Measurements from ENCODE around the gene RAPGEF4.

The RAPGEF4 gene

DNA sequence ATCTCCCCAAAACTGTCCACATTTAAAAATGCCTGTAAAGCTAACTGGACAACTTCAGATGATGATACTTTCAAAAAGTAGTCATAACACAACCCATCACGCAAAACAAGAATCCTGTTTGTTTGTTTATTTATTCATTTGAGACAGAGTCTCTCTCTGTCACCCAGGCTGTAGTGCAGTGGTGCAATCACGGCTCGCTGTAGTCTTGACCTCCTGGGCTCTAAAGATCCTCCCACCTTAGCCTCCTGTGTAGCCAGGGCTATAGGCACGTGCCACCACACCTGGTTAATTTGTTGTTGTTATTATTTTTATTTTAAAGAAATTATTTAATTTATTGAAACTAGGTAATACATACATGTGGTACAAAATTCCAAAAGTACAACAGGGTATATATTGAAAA is 94.8 kb downstream of the RAPGEF4 start:
- no peak for DNase-seq

DNA sequence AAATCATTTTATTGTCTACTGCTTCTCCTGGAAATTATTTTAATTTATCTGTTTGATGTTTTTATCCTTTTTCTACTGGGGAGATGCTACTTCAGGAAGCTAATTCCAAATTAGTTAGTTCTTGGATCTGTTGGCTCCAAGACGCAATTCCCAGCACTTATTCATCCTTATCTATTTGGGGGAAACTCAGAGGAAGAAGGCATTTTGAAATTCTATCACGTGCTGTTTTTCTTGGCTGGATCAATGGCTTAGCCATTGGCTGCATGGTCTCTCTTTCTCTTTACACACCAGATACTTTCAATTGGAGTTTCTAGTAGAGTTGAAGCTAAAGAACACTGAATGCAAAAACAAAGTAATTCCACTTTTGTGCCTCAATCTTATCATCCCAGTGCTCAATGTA is 98.3 kb downstream of the RAPGEF4 start:
- no peak for DNase-seq

DNA sequence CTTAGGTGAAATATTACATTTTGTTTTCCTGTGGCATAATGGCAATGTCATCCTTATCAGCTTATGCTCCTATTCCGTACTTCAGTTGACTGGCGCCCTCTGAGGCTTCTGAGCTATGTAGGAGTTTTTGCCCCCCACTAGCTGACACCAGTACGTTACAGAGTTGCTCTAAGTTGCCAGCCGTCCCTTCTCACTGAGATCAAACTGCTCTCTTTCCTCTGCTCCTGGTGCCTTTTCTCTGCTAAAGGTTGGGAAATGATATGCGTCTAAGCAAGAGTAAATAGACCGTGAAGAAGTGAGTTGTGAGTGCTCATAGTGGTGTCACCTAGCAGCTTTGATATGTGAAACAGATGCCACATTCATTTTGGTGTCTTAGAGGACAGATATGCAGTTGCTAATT is 99.2 kb downstream of the RAPGEF4 start:
- no peak for DNase-seq

DNA sequence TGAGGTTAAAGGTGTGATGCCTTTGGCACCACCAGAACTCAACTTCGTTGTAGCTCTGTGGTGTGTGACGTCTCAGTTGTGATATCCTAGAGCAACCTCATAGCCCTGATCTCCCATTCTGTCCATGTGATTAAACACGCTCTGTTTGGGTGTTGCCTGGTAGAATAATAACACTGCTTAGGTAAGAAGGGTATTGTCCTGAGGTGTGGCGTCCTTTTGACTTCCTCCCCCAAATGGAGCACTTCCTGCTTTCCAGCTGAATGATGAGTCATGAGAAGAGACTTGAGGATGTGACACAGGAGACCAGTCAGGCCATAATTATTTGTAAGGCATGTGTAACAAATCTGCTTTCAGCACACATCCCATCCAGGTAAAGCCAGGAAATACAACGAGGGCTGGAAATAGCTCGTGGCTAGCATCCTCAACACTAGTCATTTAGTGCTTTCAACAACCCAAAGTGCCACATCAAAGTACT is 100.7 kb downstream of the RAPGEF4 start:
- no peak for DNase-seq

DNA sequence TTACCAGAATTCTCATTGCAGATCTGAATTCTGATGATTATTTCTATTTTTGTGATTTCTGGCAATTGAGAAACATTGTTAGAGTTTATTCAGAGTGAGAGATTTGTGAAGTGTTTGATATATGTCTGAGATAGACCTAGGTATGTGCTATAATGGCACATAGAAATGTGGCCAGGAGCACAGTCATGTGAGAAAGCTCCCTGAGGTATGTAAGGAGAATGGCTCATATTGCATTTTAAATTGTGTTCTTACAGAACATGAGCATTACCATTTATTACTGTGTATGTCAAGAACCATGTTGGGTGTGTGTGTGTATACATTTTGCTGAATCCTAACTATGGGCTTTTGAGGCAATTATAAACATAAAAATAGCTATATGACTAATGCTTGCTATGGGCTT is 101.2 kb downstream of the RAPGEF4 start:
- no peak for DNase-seq

DNA sequence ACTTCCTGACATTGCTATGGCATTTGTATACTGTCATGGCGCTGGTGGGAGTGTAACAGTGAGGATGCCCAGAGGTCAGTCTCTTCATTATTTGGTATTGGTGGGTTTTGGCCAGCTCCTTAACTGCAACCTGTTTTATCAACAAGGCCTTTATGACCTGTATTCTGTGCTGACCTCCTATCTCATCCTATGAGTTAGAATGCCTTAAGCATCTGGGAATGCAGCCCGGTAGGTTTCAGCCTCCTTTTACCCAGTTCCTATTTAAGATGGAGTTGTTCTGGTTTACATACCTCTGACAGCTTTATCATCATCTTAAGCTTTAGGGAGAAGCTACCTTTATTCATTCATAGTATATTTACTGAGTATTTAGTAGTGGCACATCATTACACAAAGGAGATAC is 103.8 kb downstream of the RAPGEF4 start:
- DNase-seq: no peak

DNA sequence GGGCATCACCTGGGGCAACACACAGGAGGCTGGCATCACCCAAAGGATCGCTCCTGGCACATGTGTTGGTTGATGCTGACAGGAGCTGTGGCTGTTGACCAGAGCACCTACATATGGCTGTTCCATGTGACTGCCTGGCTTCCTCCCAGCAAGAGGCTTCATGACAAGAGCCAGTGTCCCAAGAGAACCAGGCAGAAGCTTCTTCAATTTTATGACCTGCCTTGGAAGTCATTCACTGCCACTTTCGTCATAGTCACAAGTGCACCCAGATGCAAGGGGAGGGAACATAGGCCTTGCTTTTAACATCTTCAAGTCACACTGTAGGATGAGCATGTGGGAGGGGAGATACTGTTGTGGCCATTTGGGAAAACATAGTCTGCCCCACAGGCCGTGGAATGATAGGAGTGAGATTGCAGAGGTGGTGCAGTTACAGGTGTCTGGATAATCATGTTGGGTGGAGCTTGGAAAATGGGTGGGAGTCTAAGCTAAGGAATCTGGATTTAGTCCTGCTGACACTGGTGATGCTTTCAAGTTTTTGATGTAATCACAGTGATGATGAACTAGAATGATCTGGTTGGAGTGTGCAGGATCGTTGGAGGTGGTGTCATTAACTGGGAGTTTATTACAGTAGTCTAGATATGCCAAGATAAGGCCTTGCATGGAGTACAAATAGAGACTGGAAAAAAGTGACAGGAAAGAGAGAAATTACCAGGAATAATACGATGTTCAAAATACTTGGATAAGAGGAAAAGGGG is 107.0 kb downstream of the RAPGEF4 start:
- DNase-seq: no peak

DNA sequence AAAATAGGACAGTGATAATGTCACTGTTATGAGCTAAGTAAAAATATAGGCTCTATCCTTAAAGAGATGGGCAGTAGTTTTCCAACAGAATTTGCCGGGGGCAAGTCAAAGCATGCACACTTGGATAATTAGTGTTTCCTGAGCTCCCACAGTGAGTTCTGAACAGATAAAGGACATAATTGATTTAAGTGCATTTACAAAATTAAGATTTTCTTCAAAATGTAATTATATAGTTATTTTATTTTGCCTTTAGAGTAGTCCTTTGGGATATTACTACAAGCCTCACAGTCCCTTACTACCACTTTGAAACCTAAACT is 107.6 kb downstream of the RAPGEF4 start:
- DNase-seq: no peak

DNA sequence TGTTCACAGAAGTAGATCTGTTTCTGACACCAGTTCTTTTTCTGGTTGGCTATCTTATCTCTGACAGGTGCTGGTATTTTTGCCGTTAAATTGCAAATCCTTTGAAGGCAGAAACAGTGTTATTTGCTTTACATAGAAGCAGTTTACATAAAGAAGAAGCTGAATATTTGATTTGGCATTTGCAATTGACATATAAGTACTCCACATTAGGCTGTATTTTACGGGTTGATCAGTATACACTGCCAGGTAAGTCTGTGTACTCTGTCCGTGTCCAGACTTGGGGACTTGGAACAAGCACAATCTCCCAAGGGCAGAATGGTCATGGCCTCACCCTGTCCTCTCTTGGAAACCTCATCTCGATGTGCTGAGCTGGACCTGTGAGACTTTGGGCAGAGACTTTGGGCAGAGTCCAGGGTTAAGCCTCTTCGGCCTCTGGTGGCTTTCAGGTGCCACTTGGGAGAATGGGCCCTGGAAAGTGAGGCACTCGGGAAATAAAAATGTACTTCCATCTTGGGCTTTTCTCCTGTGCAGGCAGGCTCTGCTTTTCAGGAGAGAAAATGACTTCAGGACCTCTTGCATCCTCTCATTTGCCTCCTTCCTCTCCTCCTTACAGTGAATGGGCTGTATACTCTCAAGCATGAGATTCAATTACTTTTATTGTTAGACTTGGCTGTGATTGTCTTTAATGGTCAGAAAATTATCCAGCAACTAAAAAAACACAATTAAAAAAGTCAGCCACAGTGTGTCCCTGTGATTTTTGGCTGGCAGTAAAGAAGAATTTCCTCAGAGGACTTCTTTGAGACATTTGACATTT is 108.5 kb downstream of the RAPGEF4 start:
- DNase-seq: no peak

DNA sequence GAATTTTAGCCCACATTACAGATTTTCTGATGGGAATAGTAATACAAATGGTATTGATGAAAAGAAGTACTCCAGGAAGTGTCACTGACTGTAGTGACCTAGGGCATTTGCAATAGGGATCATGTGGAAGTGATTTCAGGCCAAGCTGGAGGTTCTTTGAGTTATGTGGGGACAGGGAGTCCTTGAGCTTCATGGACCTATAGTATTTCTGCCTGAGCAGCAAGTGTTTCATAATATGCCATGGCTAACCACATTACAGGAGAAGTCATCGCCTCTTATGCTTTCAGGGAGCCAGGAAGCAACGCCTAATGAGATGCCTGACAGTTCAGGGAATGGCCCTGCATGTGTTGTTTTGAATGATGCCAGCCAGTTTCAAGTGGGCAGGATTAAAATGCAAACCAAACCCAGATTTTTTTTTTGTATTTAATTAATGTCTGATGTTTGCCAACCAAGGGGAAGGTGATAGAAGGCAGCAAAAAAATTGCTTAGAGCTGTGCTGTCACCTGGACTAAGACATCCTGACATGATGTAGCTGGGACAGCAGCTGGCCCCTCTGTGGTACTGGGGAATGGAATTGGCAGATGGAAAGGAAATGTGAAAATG is 109.5 kb downstream of the RAPGEF4 start:
- DNase-seq: no peak

DNA sequence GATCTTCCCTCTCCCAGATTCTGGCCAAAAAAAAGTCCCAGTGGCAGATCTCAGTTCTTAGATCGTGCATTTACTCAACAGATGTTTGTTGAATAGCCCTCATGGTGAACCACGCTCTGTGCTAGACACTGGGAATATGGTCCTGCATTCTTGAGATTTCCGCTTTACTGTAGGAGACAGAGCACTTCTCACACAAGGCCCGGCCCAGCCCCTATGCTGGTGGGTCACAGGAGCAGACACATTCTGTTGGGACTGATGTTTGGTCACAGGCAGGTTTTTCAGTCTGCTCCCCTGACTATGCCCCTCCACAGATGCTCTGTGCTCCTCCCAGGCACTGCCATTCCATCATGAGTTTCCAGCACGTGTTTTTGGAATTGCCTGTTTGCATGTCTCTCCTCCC is 110.9 kb downstream of the RAPGEF4 start:
- no peak for DNase-seq

DNA sequence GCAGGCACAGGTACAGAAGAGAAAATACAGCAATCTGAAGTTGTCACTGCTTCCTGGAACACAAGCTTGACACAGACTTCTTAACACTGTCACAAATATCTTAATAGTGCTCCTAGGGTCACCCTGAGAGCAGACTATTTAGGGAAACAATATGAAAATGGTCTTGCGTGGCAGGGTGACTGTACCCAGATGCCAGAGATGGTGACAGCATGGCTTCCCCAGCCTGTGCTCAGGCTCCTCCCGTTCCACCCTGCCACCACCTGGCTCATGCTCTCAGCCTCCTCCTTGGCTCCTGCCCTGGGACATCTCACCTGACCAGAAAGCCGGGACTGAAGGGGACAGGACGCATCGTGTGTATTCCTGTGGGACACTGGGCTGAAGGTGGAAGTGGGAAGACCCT is 111.5 kb downstream of the RAPGEF4 start:
- DNase-seq: no peak

DNA sequence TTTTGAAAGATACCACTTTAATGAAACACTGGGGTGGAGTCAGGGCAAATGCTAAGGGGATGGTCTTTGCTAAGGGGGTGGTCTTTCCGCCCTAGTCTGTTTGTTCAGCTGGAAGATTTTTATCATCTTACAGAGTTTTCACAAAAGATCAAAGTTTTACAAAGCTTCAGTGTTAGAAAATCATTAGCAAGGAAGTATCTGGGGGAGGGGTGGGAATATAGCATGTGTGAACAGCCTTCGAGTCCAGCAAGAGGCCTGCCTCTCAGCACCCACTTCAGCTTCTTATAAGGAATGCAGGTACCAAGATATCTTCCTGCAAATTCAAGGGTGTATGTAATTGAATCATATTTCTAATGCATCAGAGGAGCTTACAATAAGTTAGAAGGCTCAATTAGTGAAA is 112.9 kb downstream of the RAPGEF4 start:
- DNase-seq: no peak

DNA sequence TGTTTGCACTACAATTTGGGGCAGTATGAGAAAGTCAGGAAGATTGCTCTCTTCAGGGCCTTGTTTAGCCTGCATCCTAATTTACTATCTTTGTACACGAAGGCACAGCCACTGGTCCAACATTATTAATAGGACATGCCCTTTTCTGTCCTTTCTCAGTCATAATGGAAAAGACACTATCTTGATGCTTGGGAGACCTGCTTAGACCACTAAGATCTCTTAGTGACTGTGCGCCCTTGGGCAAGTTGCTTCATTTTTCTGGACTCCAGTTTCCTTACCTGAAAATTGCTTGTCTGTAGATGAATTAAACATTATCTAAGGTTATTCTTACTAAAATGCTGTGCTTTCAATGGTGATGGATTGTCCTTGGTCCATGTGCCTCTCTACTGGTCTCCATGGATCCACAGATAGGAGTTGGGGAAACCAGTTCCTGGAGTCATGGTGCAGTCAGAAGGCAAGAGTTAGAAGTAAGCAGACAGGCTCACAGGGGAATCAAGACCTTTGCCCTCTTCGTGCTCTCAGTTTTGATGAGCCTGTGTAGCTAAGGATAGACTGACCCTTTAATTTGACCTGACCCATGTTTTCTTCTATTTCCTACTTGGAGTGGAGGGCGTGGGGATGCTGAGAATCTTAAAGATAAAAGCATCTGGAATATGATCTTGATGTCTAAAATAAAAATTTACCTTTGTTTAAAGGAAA is 114.0 kb downstream of the RAPGEF4 start:
- DNase-seq: no peak

DNA sequence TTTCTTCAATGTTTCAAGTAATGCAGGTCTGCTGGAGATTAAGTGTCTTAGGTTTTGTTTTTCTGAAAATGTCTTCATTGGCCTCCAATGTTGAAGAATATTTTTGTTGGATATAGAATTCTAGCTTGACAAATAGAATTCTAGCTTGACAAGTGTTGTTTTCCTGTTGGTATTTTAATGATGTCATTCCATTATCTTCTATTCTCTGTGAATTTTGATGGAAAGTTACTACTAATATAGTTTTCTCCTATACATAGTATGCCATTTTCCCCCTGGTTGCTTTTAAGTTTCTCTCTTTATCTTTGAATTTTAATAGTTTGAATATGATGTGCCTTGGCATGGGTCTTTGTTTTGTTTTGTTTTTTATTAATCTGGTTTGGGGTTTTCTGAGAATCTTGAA is 119.9 kb downstream of the RAPGEF4 start:
- no peak for DNase-seq

DNA sequence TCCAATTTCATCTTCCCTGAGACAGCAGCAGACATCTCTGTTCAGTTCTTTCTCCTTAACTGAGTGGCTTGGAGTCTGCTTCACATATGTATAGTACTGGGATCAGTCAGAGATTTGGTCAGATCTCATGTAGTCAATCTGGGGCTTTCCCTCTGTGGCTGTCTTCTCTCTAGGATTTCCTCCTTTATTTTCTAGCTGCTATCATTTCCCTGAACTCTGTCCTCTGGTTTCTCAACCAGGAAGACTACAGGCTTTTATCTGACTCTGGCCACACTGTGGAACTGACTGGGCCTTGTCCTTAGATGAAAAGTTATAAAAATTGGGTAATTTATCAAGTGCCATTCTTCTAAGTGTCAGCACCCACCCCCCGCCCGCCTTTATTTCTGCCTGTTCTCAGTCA is 121.0 kb downstream of the RAPGEF4 start:
- DNase-seq: no peak

DNA sequence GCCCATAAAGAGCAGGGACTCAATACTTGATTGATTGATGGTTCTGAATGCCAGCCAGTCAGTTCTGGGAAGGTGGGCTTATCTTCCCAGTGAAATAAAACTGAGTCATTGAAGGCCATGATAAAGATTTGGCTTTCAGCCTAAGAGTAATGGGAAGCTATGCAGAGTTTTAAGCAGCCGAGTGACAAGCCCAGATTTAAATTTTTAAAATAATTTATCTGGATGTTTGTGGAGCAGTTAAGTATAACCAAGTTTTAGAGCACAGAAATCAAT is 122.8 kb downstream of the RAPGEF4 start:
- no peak for DNase-seq

DNA sequence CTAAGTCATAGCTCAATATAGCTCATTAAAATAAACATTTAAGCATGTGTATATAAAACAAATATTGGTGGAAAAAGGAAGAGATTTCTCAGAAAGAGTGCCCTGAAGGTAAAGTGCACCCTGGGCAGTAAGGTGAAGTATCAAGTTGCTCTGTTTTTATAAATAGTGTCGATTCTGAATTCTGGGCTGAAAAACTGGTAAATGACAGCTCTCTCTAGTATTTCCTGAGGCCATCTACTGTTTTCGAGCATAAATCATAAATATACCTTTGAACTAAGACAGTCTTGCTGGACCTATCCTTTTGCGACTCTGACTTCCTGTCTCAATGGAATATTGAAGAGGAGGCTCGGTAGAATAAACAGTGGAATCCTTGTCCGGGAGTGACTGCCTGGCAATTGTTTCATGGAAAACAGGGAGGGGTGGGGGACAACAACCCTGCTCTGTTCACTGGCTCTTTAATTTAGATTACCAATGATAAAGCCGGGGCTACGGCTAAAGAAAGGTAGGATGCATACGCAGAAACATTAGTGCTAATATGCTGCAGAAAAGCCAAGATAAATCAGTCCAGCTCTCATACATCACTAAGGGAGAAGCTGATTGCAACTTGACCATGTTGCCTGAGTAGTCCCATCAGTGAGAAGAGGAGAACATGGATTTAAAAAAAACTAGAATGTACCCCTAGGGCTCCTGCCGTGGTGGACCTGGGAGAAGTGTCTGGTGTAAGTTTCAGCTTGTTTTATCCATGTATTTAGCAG is 124.1 kb downstream of the RAPGEF4 start:
- no peak for DNase-seq

DNA sequence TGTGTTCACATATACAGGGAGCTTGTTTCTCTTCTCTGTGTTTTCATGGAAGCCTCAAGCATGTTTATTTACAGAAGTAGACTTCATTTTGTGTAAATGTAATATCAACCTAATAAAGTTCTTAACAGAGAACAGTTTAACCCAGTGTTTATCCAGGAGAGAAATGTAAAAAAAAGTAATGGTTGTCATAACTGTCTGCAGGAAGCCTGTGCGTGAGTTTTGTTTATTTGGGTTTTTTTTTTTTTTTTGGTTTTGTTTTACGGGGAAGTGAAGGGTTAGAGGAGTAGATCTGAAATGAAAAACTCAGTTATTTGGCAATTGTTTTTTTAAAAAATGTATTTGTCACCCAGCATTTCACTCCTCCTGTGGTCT is 124.7 kb downstream of the RAPGEF4 start:
- DNase-seq: no peak

DNA sequence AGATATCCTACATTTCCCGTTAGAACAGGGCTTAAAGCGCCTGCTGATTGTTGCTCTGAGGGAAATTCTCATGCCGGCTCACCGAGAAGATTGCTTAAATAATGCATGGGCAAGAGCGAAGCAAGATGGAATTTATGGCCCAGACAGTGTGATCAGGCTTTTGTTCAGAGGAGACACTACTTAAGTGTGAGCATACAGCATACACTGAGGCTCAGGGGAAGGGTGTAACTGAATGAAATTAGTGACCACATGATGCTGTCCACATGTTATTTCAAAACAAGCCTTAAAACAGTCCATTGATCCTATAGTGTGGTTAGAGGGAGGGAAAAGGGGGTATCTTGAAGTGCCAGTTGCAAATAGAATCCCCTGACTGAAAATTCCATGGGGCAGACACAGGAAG is 125.5 kb downstream of the RAPGEF4 start:
- DNase-seq: no peak

DNA sequence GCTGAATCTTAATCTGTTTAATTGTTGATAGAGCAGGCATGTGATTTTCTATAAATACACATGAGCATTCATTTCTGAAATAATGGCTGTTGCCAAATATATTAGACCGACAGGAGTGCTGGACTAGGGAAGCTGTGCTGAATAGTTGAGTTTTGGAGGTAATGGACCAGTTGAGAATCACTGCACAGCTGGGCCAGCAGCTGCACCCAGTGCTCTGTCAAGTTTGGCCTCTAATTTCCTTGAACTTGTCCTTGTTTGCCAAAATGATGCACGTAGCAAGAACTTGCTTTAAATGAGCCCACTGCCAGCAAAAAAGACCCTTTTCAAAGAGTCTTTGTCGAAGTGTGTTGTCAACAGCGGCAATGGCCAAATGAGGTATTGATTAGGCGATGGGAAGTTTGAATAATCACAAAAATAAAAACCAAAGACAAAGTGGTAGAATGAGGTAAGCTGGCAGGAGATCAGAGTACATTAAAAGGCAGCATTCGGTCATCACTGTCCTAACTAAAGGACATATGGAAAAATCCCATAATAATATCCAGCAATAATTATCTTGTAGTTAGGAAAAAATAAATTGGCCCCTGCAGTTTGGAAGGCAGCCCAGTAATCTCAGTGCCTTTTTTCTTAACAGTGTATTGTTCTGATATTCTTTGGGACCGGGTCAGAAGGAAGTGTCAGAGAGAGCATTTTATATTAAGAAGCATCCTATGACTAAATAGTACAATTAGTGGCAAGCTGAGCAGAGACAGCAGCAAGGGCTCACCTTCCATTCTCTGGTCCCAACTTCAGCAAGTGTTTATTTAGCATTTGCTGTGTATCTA is 126.2 kb downstream of the RAPGEF4 start:
- no peak for DNase-seq

DNA sequence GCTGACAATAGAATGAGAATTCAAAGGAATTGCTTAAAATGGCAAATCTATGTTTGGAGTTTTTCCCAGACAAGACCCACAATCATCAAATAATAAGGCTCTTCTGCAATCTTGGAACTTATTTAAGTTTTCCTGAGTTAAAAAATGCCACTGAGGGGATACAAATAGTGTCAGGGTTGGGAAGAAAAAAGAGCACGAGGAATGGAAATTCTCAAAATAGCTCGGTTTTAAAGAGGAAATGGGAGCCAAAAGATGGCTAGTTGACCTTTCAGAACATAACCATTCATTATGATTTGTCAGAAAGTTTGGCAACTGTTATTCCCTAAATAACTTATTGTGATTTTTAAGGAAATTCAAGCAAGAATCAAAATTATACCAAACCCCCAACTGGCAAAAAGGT is 127.7 kb downstream of the RAPGEF4 start:
- DNase-seq: no peak
